ENCODE data around the gene CACNA1B. TPM values are rescaled to one million over a fixed set of nuclear protein-coding genes. Genes with fewer than 3 reads are reported as not detected.

Gene CACNA1B
- total RNA-seq, 2 donors from 2014 or later: 0.26 to 0.99 TPM

DNA sequence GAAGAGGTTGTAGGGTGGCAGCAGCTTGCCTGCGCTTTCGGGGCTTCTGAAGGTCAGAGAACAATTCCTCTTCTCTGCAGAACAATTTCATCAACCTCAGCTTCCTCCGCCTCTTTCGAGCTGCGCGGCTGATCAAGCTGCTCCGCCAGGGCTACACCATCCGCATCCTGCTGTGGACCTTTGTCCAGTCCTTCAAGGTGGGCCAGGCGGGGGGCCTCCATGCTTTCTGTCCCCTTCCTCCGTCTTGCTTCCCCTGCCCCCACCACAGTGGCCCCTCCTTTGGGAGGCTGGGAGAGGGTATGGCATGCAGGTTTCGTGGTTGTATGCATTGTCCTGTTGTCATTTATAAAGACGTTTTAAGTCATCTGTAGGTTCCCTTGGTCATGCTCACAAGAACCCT is 195.8 kb downstream of the CACNA1B start:
- Histone ChIP-seq H3K9me3 (no peaks in the 10 kb centered on the region), H3K4me3 (no peak overlapping the region), H3K27me3 (no peaks in the 10 kb centered on the region), H3K27ac (no peak overlapping the region), H3K4me1 (no peaks in the 10 kb centered on the region), H3K36me3 (replicated peaks in 1 of 2; ENCODE audit: insufficient read depth in 1 of 2, low read depth in 2 of 2) (no peaks in the 10 kb centered on the region)
- DNase-seq: no peak
- no peak for ATAC-seq
- TF ChIP-seq POLR2A (IDR thresholded peaks at IDR 0.05): no peak
- TF ChIP-seq, protein P1, sequence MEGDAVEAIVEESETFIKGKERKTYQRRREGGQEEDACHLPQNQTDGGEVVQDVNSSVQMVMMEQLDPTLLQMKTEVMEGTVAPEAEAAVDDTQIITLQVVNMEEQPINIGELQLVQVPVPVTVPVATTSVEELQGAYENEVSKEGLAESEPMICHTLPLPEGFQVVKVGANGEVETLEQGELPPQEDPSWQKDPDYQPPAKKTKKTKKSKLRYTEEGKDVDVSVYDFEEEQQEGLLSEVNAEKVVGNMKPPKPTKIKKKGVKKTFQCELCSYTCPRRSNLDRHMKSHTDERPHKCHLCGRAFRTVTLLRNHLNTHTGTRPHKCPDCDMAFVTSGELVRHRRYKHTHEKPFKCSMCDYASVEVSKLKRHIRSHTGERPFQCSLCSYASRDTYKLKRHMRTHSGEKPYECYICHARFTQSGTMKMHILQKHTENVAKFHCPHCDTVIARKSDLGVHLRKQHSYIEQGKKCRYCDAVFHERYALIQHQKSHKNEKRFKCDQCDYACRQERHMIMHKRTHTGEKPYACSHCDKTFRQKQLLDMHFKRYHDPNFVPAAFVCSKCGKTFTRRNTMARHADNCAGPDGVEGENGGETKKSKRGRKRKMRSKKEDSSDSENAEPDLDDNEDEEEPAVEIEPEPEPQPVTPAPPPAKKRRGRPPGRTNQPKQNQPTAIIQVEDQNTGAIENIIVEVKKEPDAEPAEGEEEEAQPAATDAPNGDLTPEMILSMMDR (IDR thresholded peaks at IDR 0.05): no peak
- intact Hi-C loops (cut with DNase I): no loop called here
- WGBS, 2 donors: 74 to 77% methylated on average over 12 of the region's 12 CpGs

- intact Hi-C loops (cut with DNase I): no loop called here
- Histone ChIP-seq H3K27me3 (no peaks in the 10 kb centered on the region), H3K27ac (no peak overlapping the region), H3K9me3 (no peaks in the 10 kb centered on the region), H3K36me3 (replicated peaks in 1 of 2; ENCODE audit: insufficient read depth in 1 of 2, low read depth in 2 of 2) (no peaks in the 10 kb centered on the region), H3K4me1 (no peaks in the 10 kb centered on the region), H3K4me3 (no peak overlapping the region)
- no peak for TF ChIP-seq POLR2A (IDR thresholded peaks at IDR 0.05)
- TF ChIP-seq, protein P1 (IDR thresholded peaks at IDR 0.05): no peak
- DNase-seq (peak in 1 of 4 donors; percentile 2), ATAC-seq (no peak)
- WGBS, 2 donors: 80 to 87% methylated on average over 11 to 12 of the region's 12 CpGs
Observed at GRCh38 chr9:138073808-138074207, 196.2 kb downstream of the CACNA1B start.

DNA sequence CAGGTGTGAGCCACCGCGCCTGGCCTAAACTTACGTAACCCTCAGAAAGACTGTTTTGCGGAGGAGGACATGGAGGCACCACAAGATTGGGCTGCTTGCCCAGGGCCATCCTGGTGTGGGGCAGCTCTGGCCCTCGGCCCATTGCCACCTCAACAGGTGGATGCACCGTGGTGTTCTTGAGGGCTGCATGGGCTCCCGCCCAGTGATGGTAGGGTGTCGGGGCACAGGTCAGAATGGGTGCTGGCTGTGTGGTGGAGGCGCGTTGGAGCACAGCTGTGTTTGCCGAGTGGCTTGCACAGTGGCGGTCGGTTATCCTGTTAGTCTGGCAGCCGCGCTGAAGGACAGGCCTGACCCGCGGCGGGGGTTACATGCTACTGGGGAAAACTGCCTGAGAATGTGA is 196.9 kb downstream of the CACNA1B start:
- no peaks in the 10 kb centered on the region for H3K4me1 ChIP-seq
- no peak for ATAC-seq
- peak in 1 of 4 donors; percentile 5 for DNase-seq
- 86 to 87% methylated on average over 10 to 17 of the region's 18 CpGs for WGBS, 2 donors
- no peaks in the 10 kb centered on the region for H3K36me3 ChIP-seq (replicated peaks in 1 of 2; ENCODE audit: insufficient read depth in 1 of 2, low read depth in 2 of 2)
- H3K27me3 ChIP-seq: no peaks in the 10 kb centered on the region
- TF ChIP-seq, protein P1 (IDR thresholded peaks at IDR 0.05): no peak
- TF ChIP-seq POLR2A (IDR thresholded peaks at IDR 0.05): no peak
- no peak overlapping the region for H3K4me3 ChIP-seq
- intact Hi-C loops (cut with DNase I): no loop called here
- no peaks in the 10 kb centered on the region for H3K9me3 ChIP-seq
- no peak overlapping the region for H3K27ac ChIP-seq

DNA sequence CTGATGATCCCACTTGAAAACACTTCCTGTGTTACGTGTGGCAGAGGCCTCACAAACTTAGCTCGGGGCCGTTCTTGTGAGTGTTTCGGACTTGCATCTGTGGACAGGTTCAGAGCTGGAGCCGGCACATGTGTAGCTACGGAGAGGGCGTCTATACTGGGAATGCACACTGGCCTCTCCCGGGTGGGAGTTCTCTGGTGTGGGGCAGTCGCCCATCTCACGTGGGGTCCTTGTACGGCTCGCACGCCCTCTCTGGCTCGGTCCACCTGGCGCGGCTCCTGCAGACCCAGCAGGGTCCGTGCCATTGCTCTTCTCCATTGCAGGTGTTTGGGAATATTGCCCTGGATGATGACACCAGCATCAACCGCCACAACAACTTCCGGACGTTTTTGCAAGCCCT is 197.9 kb downstream of the CACNA1B start:
- no peak for ATAC-seq
- intact Hi-C loops (cut with DNase I): no loop called here
- no peaks in the 10 kb centered on the region for H3K9me3 ChIP-seq
- 66 to 72% methylated on average over 11 to 19 of the region's 20 CpGs for WGBS, 2 donors
- no peaks in the 10 kb centered on the region for H3K36me3 ChIP-seq (replicated peaks in 1 of 2; ENCODE audit: insufficient read depth in 1 of 2, low read depth in 2 of 2)
- H3K4me1 ChIP-seq: no peaks in the 10 kb centered on the region
- no peaks in the 10 kb centered on the region for H3K27me3 ChIP-seq
- TF ChIP-seq POLR2A (IDR thresholded peaks at IDR 0.05): no peak
- TF ChIP-seq, protein P1 (IDR thresholded peaks at IDR 0.05): no peak
- H3K27ac ChIP-seq: no peak overlapping the region
- peak in 1 of 4 donors; percentile 1 for DNase-seq
- no peak overlapping the region for H3K4me3 ChIP-seq

- no peak overlapping the region for H3K27ac ChIP-seq
- intact Hi-C loops (cut with DNase I): no loop called here
- no peak for TF ChIP-seq POLR2A (IDR thresholded peaks at IDR 0.05)
- TF ChIP-seq, protein P1 (IDR thresholded peaks at IDR 0.05): no peak
- ATAC-seq: no peak
- H3K27me3 ChIP-seq: no peaks in the 10 kb centered on the region
- WGBS, 2 donors: 69 to 75% methylated on average over 5 to 14 of the region's 14 CpGs
- no peaks in the 10 kb centered on the region for H3K4me1 ChIP-seq
- no peaks in the 10 kb centered on the region for H3K9me3 ChIP-seq
- no peaks in the 10 kb centered on the region for H3K36me3 ChIP-seq (replicated peaks in 1 of 2; ENCODE audit: insufficient read depth in 1 of 2, low read depth in 2 of 2)
- peak in 1 of 4 donors; percentile 7 for DNase-seq
- no peak overlapping the region for H3K4me3 ChIP-seq
Observed at GRCh38 chr9:138075961-138076649, 198.5 kb downstream of the CACNA1B start.
